Muscle of leg (tissue), 11 donors: ENCODE data around the gene DOCK1. TPM values are rescaled to one million over a fixed set of nuclear protein-coding genes. Genes with fewer than 3 reads are reported as not detected.

Experiments
- DNase-seq: peaks from one replicate; pipeline ENCODE4 v3.0.0; 2013
- H3K27ac ChIP-seq: one replicate; pipeline ENCODE4 v1.5.1; 2013; ENCODE audit warnings: mild to moderate bottlenecking, low read length, control low read depth
- H3K27me3 ChIP-seq: one replicate; pipeline ENCODE4 v1.6.1; 2013; ENCODE audit warnings: low read length; ENCODE audit not compliant: control insufficient read depth, insufficient read depth
- H3K36me3 ChIP-seq: one replicate; pipeline ENCODE4 v1.6.1; 2013; ENCODE audit warnings: low read length; ENCODE audit not compliant: control insufficient read depth, insufficient read depth
- H3K4me1 ChIP-seq: one replicate; pipeline ENCODE4 v1.6.1; 2013; ENCODE audit warnings: low read length; ENCODE audit not compliant: control insufficient read depth, insufficient read depth
- H3K4me3 ChIP-seq: one replicate; pipeline ENCODE4 v1.5.1; 2013; ENCODE audit warnings: low read length, control low read depth
- H3K9me3 ChIP-seq: replicated peaks from 2 replicates; pipeline ENCODE4 v1.6.1; 2013; ENCODE audit warnings: low read depth, low read length; ENCODE audit not compliant: control insufficient read depth
- whole genome bisulfite sequencing: methylation state at CpG from one replicate; pipeline ENCODE4 v1.1.5; 2013; ENCODE audit warnings: missing lambda C conversion rate; ENCODE audit not compliant: insufficient coverage; 5-methylcytosine and 5-hydroxymethylcytosine counted together
- polyA plus RNA-seq, 8 donors: library from polyadenylated mRNA; unstranded; fragments of 120-200 nt; gene quantifications; one replicate each; pipeline versions ENCODE4 v1.2.1 to v1.2.3, GENCODE V29; 2013; ENCODE audit warnings: inconsistent platforms in 1 of 8, low replicate concordance in 1 of 8; ENCODE audit not compliant: insufficient read length in 8 of 8, insufficient read depth in 1 of 8
- total RNA-seq: library from RNA; stranded (reverse); fragments of 120-200 nt; gene quantifications from one replicate; pipeline ENCODE4 v1.2.4, GENCODE V29; 2013

The DOCK1 gene
- total and polyA plus RNA-seq, 9 donors = 27.3 to 52.9 (median 37.1) TPM

DNA sequence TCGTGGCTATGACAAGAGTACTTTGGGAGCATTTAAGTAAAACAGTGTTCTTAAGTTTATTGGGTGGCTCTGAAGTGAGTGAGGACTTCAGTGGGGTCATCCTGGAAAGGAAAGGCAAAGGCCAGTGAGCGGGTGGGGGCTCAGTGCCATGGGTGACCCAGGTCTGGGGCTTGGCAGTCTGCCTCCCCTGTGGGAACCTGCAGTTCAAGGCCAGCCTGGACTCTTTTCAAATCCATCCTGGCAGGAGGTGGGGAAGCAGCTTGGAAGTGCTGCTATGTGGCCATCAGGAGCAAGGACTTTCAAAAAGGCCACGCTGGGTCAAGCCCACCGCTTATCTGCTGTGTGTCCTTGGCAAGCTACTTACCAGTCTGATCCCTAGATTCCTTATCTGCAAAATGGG is 495.0 kb downstream of the DOCK1 start:
- WGBS = 78% methylated on average over 4 of the region's 4 CpGs
- no peaks in the 10 kb centered on the region for H3K4me1 ChIP-seq
- H3K4me3 ChIP-seq = no peak overlapping the region
- no peaks in the 10 kb centered on the region for H3K9me3 ChIP-seq
- H3K27me3 ChIP-seq = no peaks in the 10 kb centered on the region
- H3K27ac ChIP-seq = no peak overlapping the region
- no peak for DNase-seq
- H3K36me3 ChIP-seq = peaks cover 15% of the 10 kb centered on the region

DNA sequence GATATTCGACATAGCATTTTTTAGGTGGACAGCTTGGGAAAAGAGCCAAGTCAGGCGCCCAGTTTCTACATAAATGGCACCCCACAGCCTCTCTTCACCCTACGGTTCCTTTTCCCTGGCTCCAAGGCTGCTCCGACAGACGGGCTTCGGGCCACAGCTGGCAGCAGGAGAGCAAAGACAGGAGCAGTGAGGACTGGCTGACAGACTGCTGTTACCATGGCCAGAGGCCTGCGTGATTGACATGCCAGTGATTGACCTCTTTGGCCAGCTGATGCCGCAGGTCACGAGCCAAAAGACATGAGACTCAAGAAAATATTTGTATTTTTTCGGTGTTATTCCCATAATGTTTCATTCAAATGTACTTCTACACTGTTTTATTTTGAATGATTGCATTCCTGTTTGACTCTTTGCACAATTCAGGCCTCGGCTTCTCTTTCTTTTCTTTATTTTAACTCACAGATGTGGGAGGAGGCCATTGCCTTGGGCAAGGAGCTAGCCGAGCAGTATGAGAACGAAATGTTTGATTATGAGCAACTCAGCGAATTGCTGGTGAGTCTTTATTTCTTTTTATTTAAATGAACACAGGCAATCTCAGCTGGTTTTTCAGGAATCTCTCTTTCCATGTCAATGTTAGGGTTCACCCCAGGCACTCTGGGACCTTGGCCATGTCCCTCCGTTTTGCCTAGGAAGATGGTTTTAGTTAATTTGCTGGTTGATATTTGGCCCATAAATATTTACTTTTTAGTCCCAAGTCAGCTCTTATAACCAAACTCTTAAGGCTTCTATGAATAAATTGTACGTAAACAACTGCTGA is 497.6 kb downstream of the DOCK1 start:
- H3K36me3 ChIP-seq = peaks cover 15% of the 10 kb centered on the region
- H3K27me3 ChIP-seq = no peaks in the 10 kb centered on the region
- peaks cover 2% of the 10 kb centered on the region for H3K4me1 ChIP-seq
- DNase-seq = no peak
- no peak overlapping the region for H3K27ac ChIP-seq
- no peaks in the 10 kb centered on the region for H3K9me3 ChIP-seq
- H3K4me3 ChIP-seq = no peak overlapping the region
- WGBS = 90% methylated on average over 5 of the region's 16 CpGs

DNA sequence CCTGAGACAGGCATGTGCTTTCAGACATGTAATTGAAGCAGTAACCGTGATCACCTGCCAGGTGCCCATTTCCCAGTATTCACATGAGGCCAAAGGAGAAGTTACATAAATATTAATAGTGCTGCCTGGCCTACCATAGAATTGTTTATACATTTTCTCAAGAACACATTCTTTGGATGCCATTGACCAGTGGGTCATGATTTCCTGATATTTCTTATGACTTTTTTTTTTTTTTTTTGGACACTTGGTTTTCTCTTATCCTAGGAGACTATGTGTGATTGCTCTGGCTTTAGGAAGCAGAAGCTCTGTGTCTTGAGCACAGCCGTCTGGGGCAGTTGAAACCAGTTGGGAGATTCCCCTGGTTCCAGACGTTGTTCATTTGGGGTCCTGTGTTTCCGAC is 500.0 kb downstream of the DOCK1 start:
- H3K4me1 ChIP-seq = peaks cover 5% of the 10 kb centered on the region

DNA sequence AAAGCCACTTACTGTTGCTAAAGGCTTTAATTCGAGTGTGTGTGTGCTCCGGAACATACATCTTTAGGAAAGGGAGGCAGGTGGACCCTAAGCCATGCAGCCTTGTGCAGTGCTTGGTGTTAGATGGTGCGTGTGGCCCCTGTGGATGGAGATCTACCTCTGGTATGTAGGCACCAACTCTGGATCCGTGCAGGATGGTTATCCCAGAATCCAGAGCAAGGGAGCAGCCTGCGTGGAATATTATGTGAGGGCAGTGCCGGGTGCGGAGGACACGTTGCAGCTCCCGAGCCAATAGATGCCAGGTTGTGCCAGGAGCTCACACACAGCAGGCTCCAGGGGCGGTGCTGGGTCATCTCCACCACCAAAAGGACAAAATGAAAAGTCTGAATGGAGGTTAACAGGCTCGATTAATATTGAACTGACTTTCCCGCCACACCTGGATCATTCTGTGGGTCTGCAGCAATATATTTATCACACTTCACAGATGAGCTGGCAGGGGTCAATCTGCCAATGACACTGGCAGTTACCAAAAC is 500.9 kb downstream of the DOCK1 start:
- Histone ChIP-seq H3K4me1 (peaks cover 5% of the 10 kb centered on the region), H3K4me3 (no peak overlapping the region), H3K36me3 (peaks cover 21% of the 10 kb centered on the region), H3K9me3 (no peaks in the 10 kb centered on the region), H3K27ac (no peak overlapping the region), H3K27me3 (no peaks in the 10 kb centered on the region)
- 95% methylated on average over 12 of the region's 12 CpGs for WGBS
- DNase-seq = no peak

More for the DNA sequence above, 500.0 kb downstream of the DOCK1 start:
- Histone ChIP-seq H3K4me3 (no peak overlapping the region), H3K36me3 (peaks cover 15% of the 10 kb centered on the region), H3K9me3 (no peaks in the 10 kb centered on the region), H3K27ac (no peak overlapping the region), H3K27me3 (no peaks in the 10 kb centered on the region)
- no peak for DNase-seq
- 56% methylated on average over 2 of the region's 4 CpGs for WGBS

DNA sequence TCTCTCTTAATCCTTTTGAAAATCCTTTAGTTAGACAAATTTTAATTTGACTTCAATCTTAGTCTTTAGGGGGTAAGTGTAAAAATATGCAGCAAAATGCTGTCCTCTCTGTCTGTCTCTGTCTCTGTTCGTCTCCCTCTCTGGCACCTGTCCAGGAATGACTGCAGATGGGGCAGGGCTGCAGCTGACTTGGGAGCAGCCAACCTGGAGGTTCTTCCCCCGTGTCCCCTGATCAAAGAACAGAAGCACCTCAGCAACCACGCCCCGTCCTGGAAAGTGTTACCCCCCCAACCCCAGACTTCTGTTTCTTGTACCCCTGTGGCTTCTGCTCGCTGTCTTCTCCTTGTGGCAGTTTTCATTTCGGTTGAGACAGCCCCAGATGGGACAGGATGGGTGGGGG is 502.3 kb downstream of the DOCK1 start:
- no peak overlapping the region for H3K4me3 ChIP-seq
- H3K9me3 ChIP-seq = no peaks in the 10 kb centered on the region
- DNase-seq = no peak
- no peak overlapping the region for H3K27ac ChIP-seq
- peaks cover 23% of the 10 kb centered on the region for H3K36me3 ChIP-seq
- peaks cover 5% of the 10 kb centered on the region for H3K4me1 ChIP-seq
- WGBS = 76% methylated on average over 4 of the region's 6 CpGs
- H3K27me3 ChIP-seq = no peaks in the 10 kb centered on the region

DNA sequence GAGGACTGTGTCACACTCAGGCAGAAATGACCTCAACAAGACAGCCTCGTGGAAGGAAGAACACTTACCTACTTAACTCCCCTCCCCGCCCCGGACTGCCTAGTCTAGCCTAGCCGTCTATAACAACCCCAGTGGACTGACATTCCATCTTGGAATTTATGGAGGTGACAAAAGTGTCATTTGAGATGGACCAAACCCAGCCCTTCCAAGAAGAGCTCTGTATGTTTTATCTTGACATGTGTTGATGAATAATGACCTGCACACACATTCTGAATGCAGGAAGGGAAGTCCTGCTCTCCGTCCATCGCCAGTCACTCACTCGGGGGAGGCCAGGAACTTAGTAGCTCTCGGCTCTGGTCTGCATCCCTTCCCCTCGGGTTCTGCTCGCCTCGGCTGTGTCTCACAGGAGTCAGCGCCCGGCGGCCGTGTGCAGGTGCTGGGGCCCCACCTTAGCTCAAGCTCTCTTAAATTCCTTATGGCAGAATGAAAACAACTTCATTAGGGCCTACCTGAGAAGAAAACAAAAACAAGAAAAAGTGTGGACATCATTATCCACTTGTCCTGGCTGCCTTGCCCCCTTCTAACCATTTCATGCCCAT is 503.0 kb downstream of the DOCK1 start:
- peaks cover 18% of the 10 kb centered on the region for H3K36me3 ChIP-seq
- WGBS = 59% methylated on average over 8 of the region's 15 CpGs

DNA sequence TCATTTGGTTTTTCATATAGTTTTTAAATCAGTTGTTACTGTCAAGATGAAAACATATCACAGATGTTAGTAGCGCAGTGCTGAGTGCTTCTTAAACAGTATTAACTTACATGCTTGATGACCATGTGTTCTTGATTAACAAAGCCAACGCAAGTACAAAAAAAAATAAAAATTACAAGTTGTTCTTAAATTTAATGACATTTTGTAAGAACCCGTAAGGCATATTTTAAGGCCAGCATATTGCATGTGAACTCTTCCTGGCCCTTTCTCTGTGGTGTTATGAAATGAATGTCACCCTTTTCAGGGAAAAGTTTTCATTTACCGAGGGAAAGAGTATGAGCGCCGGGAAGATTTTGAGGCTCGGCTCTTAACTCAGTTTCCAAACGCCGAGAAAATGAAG is 503.5 kb downstream of the DOCK1 start:
- Histone ChIP-seq H3K4me3 (no peak overlapping the region), H3K27ac (no peak overlapping the region), H3K4me1 (peaks cover 12% of the 10 kb centered on the region), H3K36me3 (peaks cover 18% of the 10 kb centered on the region), H3K27me3 (no peaks in the 10 kb centered on the region), H3K9me3 (no peaks in the 10 kb centered on the region)
- DNase-seq = no peak
- 50% methylated on average over 2 of the region's 9 CpGs for WGBS

More for the DNA sequence above, 503.0 kb downstream of the DOCK1 start:
- Histone ChIP-seq H3K4me3 (no peak overlapping the region), H3K9me3 (no peaks in the 10 kb centered on the region), H3K4me1 (peaks cover 8% of the 10 kb centered on the region), H3K27me3 (no peaks in the 10 kb centered on the region), H3K27ac (no peak overlapping the region)
- DNase-seq = no peak

DNA sequence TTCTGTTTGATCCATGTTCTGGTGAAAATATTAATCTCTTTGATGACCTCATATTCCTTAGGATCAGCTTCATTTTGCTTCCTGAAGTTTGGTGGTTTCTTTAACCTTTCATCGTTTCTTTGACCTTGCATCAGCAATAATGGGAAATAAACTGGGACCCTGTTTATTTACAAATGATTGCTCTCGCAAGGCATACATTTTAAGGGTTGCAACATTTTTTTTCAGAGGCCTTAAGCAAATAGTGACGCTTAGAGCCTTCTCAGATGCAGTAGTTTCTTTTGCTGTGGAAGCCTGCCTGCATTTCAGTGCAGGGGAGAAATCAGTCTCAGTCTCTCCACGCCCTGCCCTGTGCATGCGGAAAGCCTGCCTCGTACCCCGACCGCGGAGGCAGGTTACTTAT is 504.8 kb downstream of the DOCK1 start:
- Histone ChIP-seq H3K4me3 (no peak overlapping the region), H3K4me1 (peaks cover 12% of the 10 kb centered on the region), H3K9me3 (no peaks in the 10 kb centered on the region), H3K27ac (no peak overlapping the region), H3K36me3 (peaks cover 14% of the 10 kb centered on the region), H3K27me3 (no peaks in the 10 kb centered on the region)
- WGBS = 70% methylated on average over 3 of the region's 9 CpGs
- DNase-seq = no peak

DNA sequence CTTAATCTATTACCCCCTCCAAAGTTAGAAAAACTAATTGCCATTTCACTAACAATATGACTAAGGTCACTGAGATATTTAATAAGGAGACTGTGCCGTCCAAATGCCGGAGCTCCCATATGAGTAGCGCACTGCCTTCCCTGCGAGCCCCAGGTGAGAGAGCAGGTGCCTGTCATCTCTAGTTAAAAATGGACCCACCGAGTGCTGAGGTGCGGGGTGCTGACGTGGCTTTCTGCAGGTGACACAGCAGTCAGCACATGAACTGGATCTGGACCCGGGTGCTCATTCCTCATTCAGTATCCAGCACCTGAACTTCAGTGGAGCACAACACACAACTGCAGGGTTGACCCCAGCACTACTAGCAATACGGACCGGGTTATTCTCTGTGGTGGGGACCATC is 505.8 kb downstream of the DOCK1 start:
- H3K27ac ChIP-seq = no peak overlapping the region
- peaks cover 14% of the 10 kb centered on the region for H3K36me3 ChIP-seq
- no peaks in the 10 kb centered on the region for H3K27me3 ChIP-seq
- peaks cover 15% of the 10 kb centered on the region for H3K4me1 ChIP-seq
- no peaks in the 10 kb centered on the region for H3K9me3 ChIP-seq
- no peak overlapping the region for H3K4me3 ChIP-seq
- DNase-seq = no peak
- 97% methylated on average over 7 of the region's 10 CpGs for WGBS

DNA sequence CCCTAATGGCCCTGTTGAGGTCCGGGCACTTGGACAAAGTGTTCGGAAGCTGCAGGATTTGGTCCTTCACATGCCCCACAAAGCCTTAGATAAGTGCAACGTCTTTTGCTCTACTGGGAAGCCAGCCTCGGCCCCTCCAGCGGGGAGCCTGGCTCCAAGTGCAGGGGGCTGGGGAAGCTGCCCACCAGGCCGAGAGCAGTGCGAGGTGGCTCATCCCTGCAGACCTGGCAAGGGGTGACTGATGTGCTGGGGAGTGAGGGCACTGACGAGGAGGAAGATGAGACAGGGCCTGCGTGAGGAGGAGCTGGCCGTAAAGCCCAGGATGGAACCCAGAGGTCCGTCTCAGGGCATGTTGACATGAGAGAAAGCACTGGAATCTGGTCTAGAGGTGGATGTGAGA is 508.1 kb downstream of the DOCK1 start:
- WGBS = 85% methylated on average over 11 of the region's 11 CpGs
- DNase-seq = no peak

More for the DNA sequence above, 508.1 kb downstream of the DOCK1 start:
- Histone ChIP-seq H3K9me3 (no peaks in the 10 kb centered on the region), H3K4me1 (peaks cover 18% of the 10 kb centered on the region), H3K27ac (no peak overlapping the region), H3K27me3 (no peaks in the 10 kb centered on the region), H3K4me3 (no peak overlapping the region), H3K36me3 (peaks cover 24% of the 10 kb centered on the region)
